Adipocyte (in vitro differentiated cells): ENCODE data around the gene KRTAP12-1.

Experiments
- DNase-seq: peaks from one replicate; pipeline ENCODE4 v3.0.0-alpha.2; 2015; ENCODE audit warnings: low read depth
- H3K27me3 ChIP-seq: replicated peaks from 2 replicates; pipeline ENCODE4 v1.7.0; 2013; ENCODE audit warnings: mild to moderate bottlenecking, low read length, moderate library complexity; ENCODE audit not compliant: control insufficient read depth, insufficient read depth
- H3K36me3 ChIP-seq: 2 replicates; pipeline ENCODE4 v1.7.0; 2013; ENCODE audit warnings: low read length, mild to moderate bottlenecking, moderate library complexity; ENCODE audit not compliant: control insufficient read depth, insufficient read depth, severe bottlenecking
- H3K4me1 ChIP-seq: 2 replicates; pipeline ENCODE4 v1.7.0; 2013; ENCODE audit warnings: mild to moderate bottlenecking, low read length, moderate library complexity; ENCODE audit not compliant: control insufficient read depth, insufficient read depth
- H3K4me3 ChIP-seq: 2 replicates; pipeline ENCODE4 v1.7.0; 2013; ENCODE audit warnings: mild to moderate bottlenecking, low read length, moderate library complexity
- H3K9ac ChIP-seq: 2 replicates; pipeline ENCODE4 v1.7.0; 2013; ENCODE audit warnings: mild to moderate bottlenecking, low read length, moderate library complexity
- H3K9me3 ChIP-seq: 2 replicates; pipeline ENCODE4 v1.7.0; 2013; ENCODE audit warnings: mild to moderate bottlenecking, low read length, moderate library complexity; ENCODE audit not compliant: control insufficient read depth

Gene KRTAP12-1

DNA sequence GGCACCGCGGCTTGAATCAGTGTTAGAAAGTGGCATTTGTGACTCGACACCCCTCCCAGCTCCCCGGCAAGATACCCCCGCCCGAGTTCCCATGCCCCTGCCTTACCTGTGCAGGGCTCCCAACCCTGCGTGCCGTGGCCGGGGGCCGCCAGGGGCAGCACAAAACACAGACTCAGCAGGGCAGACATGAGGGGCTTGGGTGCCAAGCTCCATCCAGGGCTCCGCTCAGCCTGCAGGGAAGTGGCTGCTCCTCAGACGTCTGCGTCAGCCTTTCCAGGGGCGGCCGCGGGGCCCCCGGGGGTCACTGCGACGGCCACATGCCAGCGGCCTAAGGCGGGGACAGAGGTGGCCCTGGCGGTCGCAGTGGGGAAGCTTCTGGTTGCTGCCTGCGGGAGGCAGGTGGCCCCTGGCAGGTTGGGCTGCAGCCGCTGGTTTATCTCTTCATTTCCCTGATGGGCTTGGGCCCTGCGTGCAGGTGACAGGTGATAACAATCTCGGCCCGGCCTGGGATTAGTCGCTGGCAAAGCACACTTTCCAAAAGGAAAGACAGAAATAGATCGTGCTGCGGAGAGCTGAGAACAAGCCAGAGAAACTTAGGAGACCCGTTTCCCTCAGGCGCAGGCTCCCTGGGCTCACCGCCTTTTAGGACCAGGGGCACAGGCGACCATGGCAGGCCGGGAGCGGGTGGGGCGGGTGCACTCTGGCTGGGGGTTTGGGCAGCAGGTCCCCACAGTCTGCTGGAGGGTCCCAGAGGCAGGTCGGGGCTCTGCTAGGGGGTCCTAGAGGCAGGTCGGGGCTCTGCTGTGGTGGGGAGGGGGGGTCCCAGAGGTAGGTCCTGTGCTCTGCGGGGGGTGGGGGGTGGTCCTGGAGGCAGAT, 29.6 kb upstream of the KRTAP12-1 start, which contains the start of gene TSPEAR:
Gene TSPEAR, minus strand, starts transcription at position 246 of the 876 bp plus-strand sequence. Its CDS starts 58 bp downstream, at position 188.
- no peak for DNase-seq
- Histone ChIP-seq H3K4me3 (no peak within 1 kb of the TSS), H3K27me3 (peaks cover 76% of the 10 kb centered on the region), H3K9ac (no peak within 1 kb of the TSS), H3K4me1 (no peaks in the 10 kb centered on the region), H3K9me3 (peaks cover 5% of the 10 kb centered on the region), H3K36me3 (no peaks in the 10 kb centered on the region)

DNA sequence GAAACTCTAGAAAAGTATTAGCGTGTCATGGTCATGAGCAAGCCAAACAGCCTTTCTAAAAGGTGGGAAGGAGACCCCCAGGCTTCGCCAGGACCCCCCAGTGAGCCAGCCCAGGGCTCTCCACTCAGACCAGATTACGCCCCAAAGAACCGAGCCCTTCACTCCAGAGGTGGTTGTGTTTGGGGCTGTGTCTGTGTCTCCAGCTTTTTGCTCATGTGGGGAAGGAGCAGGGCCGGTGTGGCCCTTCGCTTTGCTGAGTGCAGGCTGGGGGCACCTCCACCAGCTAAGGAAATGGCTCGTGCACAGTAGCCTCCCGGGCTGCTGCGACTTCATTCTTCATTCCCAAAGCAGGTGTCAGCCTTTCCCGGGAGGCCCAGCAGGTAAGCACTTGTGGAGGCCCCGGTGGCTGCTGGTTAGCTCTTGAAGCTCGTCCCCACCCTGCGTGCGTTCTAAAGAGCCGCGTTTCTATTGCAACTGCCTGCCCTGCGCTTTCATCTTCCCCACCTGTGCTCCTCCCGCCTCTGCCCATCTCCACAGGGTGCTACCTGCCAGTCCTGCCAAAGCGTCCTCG, 28.9 kb upstream of the KRTAP12-1 start:
- no peak for DNase-seq

DNA sequence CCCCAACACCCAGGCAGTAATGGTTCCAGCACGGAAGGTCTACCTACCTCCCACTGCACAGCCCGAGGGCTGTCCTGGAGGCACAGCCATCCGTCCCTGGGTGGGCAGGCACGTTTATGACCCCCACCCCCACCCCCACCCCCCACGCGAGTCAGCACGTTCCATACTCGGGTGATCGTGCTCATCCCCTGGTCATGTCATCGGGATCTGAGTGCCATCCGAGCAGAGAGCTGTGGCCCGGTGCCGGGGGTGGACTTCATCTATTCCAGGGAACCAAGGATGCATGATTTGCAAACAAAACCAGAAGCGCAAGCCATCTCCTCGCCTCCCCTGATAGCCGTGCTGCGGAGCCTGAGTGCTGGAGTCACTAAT, 28.3 kb upstream of the KRTAP12-1 start:
- H3K9me3 ChIP-seq = no peaks in the 10 kb centered on the region
- peaks cover 74% of the 10 kb centered on the region for H3K27me3 ChIP-seq
- no peak overlapping the region for H3K4me3 ChIP-seq
- no peaks in the 10 kb centered on the region for H3K36me3 ChIP-seq
- H3K4me1 ChIP-seq = no peaks in the 10 kb centered on the region
- H3K9ac ChIP-seq = no peak overlapping the region
- no peak for DNase-seq

More for the DNA sequence above, 28.9 kb upstream of the KRTAP12-1 start:
- peaks cover under 1% of the 10 kb centered on the region for H3K9me3 ChIP-seq
- H3K4me1 ChIP-seq = no peaks in the 10 kb centered on the region
- H3K27me3 ChIP-seq = peaks cover 80% of the 10 kb centered on the region
- H3K36me3 ChIP-seq = no peaks in the 10 kb centered on the region
- no peak overlapping the region for H3K9ac ChIP-seq
- no peak overlapping the region for H3K4me3 ChIP-seq

DNA sequence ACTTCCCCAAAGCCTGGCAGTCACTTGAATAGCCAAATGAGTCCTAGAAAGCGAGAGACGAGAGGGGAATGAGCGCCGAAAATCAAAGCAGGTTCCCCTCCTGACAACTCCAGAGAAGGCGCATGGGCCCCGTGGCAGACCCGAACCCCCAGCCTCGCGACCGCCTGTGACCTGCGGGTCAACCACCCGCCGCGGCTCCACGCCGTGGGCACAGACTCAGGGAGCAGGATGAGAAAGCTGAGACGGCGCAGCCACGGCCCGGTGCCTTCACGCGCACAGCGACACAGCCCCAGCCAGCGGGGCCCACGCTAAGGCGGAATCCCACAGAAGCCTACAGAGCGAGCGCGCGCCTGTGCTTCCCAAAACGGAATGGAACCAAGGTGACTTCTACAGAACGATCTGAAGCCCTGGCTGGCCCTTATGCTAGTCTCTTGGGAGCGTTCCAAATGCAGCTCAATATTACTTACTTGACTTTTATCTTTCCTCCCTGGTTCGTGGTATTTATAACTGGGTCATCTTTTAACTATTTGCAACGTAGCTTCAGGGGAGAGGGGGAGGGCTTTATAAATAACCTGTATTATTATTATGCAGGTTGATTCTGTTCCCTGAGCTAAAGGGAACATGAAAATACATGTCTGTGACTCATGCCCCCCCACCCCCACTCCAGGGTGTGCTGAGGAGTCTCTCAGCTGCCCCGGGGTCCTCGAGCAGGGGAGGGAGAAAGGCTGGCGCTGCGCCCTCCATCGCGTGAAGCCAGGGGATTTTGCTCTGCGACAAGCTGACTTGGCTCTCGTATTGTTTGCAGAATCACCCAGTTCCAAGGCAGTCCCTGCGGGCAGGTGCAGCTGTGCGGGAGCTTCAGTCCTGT, 27.7 kb upstream of the KRTAP12-1 start:
- Histone ChIP-seq H3K36me3 (no peaks in the 10 kb centered on the region), H3K9me3 (no peaks in the 10 kb centered on the region), H3K27me3 (peaks cover 72% of the 10 kb centered on the region), H3K4me3 (no peak overlapping the region), H3K9ac (no peak overlapping the region), H3K4me1 (no peaks in the 10 kb centered on the region)
- peak; percentile 7 for DNase-seq

DNA sequence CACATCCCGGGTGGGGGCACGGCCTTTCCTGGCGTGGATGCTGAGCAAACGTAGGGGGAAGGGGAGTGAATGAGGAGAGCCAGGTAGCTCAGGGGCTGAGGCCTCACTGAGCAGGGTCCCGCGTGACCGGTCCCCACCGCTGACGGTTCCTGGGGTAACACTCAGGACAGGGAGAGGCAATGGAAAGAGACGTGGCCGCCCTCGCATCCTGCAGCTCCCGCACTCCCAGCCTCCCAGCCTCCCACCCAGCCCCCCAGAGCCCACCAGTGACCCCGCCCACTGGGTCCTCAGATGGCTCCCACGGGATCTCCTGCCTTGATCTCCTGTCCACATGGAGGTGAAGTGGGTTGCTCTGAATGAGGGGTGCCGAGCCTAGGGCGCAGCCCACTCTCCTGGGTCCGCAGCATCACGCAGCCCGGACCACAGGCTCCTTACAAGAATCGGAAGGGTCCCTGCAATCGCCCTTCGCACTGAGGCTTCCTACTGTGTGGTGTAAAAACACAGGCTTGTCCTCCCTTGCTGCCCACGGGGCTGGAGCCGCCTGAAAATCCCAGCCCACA, 27.0 kb upstream of the KRTAP12-1 start:
- Histone ChIP-seq H3K9ac (no peak overlapping the region), H3K4me3 (no peak overlapping the region), H3K27me3 (peaks cover 75% of the 10 kb centered on the region), H3K4me1 (no peaks in the 10 kb centered on the region), H3K9me3 (no peaks in the 10 kb centered on the region), H3K36me3 (no peaks in the 10 kb centered on the region)
- no peak for DNase-seq

- Histone ChIP-seq H3K27me3 (peaks cover 75% of the 10 kb centered on the region), H3K9ac (no peak overlapping the region), H3K4me1 (no peaks in the 10 kb centered on the region), H3K36me3 (no peaks in the 10 kb centered on the region), H3K4me3 (no peak overlapping the region), H3K9me3 (no peaks in the 10 kb centered on the region)
- DNase-seq = no peak
Measured at GRCh38 chr21:44708213-44708865, 26.4 kb upstream of the KRTAP12-1 start.

- Histone ChIP-seq H3K9me3 (no peaks in the 10 kb centered on the region), H3K36me3 (no peaks in the 10 kb centered on the region), H3K4me1 (no peaks in the 10 kb centered on the region), H3K27me3 (peaks cover 75% of the 10 kb centered on the region), H3K9ac (no peak overlapping the region), H3K4me3 (no peak overlapping the region)
- no peak for DNase-seq
Measured at GRCh38 chr21:44706706-44707581, 25.0 kb upstream of the KRTAP12-1 start.

DNA sequence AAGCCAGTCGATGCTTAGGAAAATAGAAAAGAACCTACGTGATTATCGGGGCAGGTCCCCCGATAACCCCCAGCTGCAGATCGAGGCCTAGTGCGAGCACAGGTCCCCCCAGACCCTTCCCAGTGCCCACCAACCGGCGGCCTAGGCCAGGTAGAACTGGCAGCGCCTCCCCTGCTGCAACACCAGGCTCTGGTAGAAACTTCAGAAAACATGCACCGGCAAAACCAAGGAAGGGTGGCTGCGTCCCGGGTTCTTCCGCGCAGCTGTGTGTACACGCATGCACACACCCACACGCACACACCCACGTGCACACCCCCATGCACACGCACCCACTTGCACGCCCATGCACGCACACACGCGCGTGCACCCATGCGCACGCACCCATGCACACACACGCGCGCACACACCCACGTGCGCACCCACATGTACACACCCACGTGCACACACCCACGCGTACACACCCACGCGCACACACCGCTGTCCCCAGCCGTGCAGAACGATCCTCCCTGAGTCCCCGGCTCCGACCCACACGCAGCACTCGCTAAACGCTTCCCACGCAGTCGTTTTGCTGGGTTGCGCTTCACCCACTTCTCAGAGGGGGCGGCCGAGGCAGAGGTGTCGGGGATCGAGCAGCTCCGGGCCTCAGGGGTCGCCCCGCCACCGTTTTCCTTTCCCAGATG, 24.2 kb upstream of the KRTAP12-1 start:
- no peaks in the 10 kb centered on the region for H3K9me3 ChIP-seq
- H3K36me3 ChIP-seq = no peaks in the 10 kb centered on the region
- no peak for DNase-seq
- no peak overlapping the region for H3K4me3 ChIP-seq
- H3K9ac ChIP-seq = no peak overlapping the region
- H3K4me1 ChIP-seq = no peaks in the 10 kb centered on the region
- H3K27me3 ChIP-seq = peaks cover 75% of the 10 kb centered on the region

DNA sequence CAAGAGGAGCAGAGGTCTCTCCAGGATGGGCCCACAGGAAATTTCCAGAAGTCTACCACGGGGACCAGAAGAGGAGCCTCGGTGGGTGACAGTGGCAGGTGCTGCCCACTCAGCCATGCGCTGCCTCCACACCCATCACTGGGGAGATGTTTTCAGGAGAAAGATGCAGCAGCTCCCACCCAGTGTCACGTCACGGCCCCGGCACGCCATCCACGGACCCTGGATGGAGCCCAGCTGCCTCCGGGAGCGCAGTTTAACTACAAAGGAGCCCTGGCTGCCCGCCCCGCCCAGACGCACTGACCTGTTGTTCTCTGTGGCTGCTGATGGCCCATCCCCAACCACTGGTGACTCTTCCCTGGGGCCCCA, 22.7 kb upstream of the KRTAP12-1 start:
- DNase-seq = no peak
- H3K9ac ChIP-seq = no peak overlapping the region
- H3K27me3 ChIP-seq = peaks cover 78% of the 10 kb centered on the region
- H3K4me1 ChIP-seq = no peaks in the 10 kb centered on the region
- no peak overlapping the region for H3K4me3 ChIP-seq
- no peaks in the 10 kb centered on the region for H3K9me3 ChIP-seq
- H3K36me3 ChIP-seq = no peaks in the 10 kb centered on the region
